Measurements from ENCODE around the gene CCL1. TPM values are rescaled to one million over a fixed set of nuclear protein-coding genes. Genes with fewer than 3 reads are reported as not detected.

Gene CCL1
- total and polyA plus RNA-seq, 9 of the 15 experiments (the other 6 are each of a cell fraction or from before 2014, with no cell fraction given) = 0.45 TPM; not detected in 8

DNA sequence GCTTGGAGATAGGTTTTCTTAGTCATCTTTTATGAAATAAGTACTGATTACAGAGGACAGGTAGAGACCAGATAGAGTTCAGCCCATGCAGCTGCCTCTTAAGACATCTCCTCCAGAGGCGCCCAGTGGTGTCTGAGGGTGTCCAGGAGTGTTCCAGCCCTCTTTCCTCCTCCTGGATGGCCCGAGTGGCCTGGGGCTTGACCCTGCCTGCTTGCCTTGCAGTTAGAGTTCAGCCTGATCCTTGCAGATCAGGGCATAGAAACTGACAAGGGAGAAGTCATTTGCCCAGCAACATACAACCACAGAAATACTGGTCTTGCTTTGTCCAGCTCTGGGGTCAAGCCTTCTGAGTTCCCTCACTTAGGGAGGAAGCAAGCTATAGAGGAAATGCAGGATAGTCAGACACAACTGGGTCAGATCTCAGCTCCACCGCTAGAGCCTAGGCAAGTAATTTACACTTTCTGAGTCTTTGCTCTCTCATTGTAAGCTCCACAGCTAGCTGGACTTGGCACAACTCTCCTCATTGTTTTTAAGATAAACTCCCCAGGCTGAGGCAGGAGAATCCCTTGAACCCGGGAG, 3.6 kb upstream of the CCL1 start:
- no peaks in the 10 kb centered on the region for H3K9me1 ChIP-seq (ENCODE audit: control insufficient read depth, insufficient read depth, low read length)
- intact Hi-C loops (cut with micrococcal nuclease) = no loop called here
- no peaks in the 10 kb centered on the region for H3K36me3 ChIP-seq (ENCODE audit: control insufficient read depth, insufficient read depth, low read length)
- POLR2A ChIA-PET = no interaction called here
- no peaks in the 10 kb centered on the region; a peak in 1 of 5 replicates for H3K4me1 ChIP-seq (replicated peaks in 1 of 2; ENCODE audit: control insufficient read depth in 2 of 2, insufficient read depth in 2 of 2, low read length in 2 of 2)
- no peak overlapping the region for H3K4me2 ChIP-seq (ENCODE audit: insufficient read depth, low read length)
- no peak overlapping the region for H3K9ac ChIP-seq (ENCODE audit: insufficient read depth in 1 of 2, low read depth in 2 of 2, low read length in 2 of 2)
- DNase-seq (ENCODE audit: extremely low read depth in 1 of 4, low spot score in 3 of 4) = no peak
- TF ChIP-seq, protein P1, sequence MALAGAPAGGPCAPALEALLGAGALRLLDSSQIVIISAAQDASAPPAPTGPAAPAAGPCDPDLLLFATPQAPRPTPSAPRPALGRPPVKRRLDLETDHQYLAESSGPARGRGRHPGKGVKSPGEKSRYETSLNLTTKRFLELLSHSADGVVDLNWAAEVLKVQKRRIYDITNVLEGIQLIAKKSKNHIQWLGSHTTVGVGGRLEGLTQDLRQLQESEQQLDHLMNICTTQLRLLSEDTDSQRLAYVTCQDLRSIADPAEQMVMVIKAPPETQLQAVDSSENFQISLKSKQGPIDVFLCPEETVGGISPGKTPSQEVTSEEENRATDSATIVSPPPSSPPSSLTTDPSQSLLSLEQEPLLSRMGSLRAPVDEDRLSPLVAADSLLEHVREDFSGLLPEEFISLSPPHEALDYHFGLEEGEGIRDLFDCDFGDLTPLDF (CRISPR knock-in tag; IDR thresholded peaks at IDR 0.05) = no peak
- TF ChIP-seq SPI1 (IDR thresholded peaks at IDR 0.05; ENCODE audit: borderline replicate concordance, low read depth, low read length) (peak; percentile 72; the same call in 1 of the 2 replicates), ZNF408 (CRISPR knock-in tag; IDR thresholded peaks at IDR 0.05; ENCODE audit: low read depth) (no peak), ZNF431 (CRISPR knock-in tag; IDR thresholded peaks at IDR 0.05) (no peak), ZBTB7A (IDR thresholded peaks at IDR 0.05; ENCODE audit: borderline replicate concordance, control insufficient read depth, low read depth, low read length) (no peak), RBM22 (IDR thresholded peaks at IDR 0.05; ENCODE audit: low read depth, low read length, poor library complexity, severe bottlenecking) (no peak)
- TF ChIP-seq, protein P2, sequence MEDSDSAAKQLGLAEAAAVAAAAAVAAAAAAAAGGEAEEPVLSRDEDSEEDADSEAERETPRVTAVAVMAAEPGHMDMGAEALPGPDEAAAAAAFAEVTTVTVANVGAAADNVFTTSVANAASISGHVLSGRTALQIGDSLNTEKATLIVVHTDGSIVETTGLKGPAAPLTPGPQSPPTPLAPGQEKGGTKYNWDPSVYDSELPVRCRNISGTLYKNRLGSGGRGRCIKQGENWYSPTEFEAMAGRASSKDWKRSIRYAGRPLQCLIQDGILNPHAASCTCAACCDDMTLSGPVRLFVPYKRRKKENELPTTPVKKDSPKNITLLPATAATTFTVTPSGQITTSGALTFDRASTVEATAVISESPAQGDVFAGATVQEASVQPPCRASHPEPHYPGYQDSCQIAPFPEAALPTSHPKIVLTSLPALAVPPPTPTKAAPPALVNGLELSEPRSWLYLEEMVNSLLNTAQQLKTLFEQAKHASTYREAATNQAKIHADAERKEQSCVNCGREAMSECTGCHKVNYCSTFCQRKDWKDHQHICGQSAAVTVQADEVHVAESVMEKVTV (CRISPR knock-in tag; IDR thresholded peaks at IDR 0.05) = no peak
- TF ChIP-seq, protein P3, sequence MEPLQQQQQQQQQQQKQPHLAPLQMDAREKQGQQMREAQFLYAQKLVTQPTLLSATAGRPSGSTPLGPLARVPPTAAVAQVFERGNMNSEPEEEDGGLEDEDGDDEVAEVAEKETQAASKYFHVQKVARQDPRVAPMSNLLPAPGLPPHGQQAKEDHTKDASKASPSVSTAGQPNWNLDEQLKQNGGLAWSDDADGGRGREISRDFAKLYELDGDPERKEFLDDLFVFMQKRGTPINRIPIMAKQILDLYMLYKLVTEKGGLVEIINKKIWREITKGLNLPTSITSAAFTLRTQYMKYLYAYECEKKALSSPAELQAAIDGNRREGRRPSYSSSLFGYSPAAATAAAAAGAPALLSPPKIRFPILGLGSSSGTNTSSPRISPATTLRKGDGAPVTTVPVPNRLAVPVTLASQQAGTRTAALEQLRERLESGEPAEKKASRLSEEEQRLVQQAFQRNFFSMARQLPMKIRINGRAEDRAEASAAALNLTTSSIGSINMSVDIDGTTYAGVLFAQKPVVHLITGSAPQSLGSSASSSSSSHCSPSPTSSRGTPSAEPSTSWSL (CRISPR knock-in tag; IDR thresholded peaks at IDR 0.05; ENCODE audit: borderline replicate concordance) = no peak
- H3K27ac ChIP-seq (ENCODE audit: extremely low read depth, low read depth, low read length) = no peak overlapping the region
- CTCF ChIA-PET (ENCODE audit: low intra/inter-chr PET ratio) = no interaction called here
- H3K4me3 ChIP-seq = no peak overlapping the region
- in situ Hi-C loops (cut with MboI) = no loop called here
- BruUV-seq (replicated peaks) = no TSS peak
- WGBS (ENCODE audit: insufficient coverage, low coverage, missing lambda C conversion rate) = 10% methylated on average over 4 of the region's 4 CpGs
- peaks cover 0 to 6% of the 10 kb centered on the region in 2 experiments; a peak in 2 of 5 replicates for H3K27me3 ChIP-seq (ENCODE audit: control insufficient read depth in 2 of 2, insufficient read depth in 2 of 2, low read length in 2 of 2)
- no peak for ATAC-seq
- no peaks in the 10 kb centered on the region for H3K79me2 ChIP-seq (ENCODE audit: control insufficient read depth, insufficient read depth, low read length)
- H3K9me3 ChIP-seq (replicated peaks; ENCODE audit: control insufficient read depth, insufficient read depth, low read depth, low read length) = no peaks in the 10 kb centered on the region
- no peak for FAIRE-seq
- H2AFZ ChIP-seq (ENCODE audit: low read depth, low read length) = no peak overlapping the region
- no peaks in the 10 kb centered on the region for H4K20me1 ChIP-seq (replicated peaks; ENCODE audit: control insufficient read depth, insufficient read depth, low read length)

Measured in K562 (cell line).